GM23338 (cell line): ENCODE results near the gene LRRC8E. TPM values are rescaled to one million over a fixed set of nuclear protein-coding genes. Genes with fewer than 3 reads are reported as not detected.

Experiments used
- ATAC-seq: fragments of 200-7000 bp; cut with Tn5 transposase; 3 replicates; pipeline ENCODE4 v1.9.1; 2020
- DNase-seq: peaks from one replicate; pipeline ENCODE4 v3.0.0-alpha.2; 2015; ENCODE audit warnings: low spot score
- H2AFZ ChIP-seq: fragments of 200-600 bp; sonication (generic); 2 replicates; pipeline ENCODE4 v1.8.0; 2016; ENCODE audit warnings: antibody characterized with exemption, mild to moderate bottlenecking, moderate library complexity
- H3F3A ChIP-seq: fragments of 200-600 bp; sonication (generic); replicated peaks from 2 replicates; pipeline ENCODE4 v1.8.0; 2017; ENCODE audit warnings: antibody characterized with exemption, mixed run types, low read depth
- H3K27ac ChIP-seq: fragments of 200-600 bp; sonication (generic); 2 replicates; pipeline ENCODE4 v1.6.1; 2016; ENCODE audit warnings: low read depth
- H3K27me3 ChIP-seq: fragments of 200-600 bp; sonication (generic); 2 replicates; pipeline ENCODE4 v1.8.0; 2016; ENCODE audit warnings: mild to moderate bottlenecking, mixed run types, moderate library complexity; ENCODE audit not compliant: insufficient read depth
- H3K36me3 ChIP-seq: fragments of 200-600 bp; sonication (generic); 2 replicates; pipeline ENCODE4 v1.8.0; 2016; ENCODE audit warnings: mild to moderate bottlenecking; ENCODE audit not compliant: insufficient read depth
- H3K4me1 ChIP-seq: fragments of 200-600 bp; sonication (generic); 2 replicates; pipeline ENCODE4 v1.8.0; 2016; ENCODE audit warnings: mild to moderate bottlenecking, moderate library complexity; ENCODE audit not compliant: insufficient read depth
- H3K4me2 ChIP-seq: fragments of 200-600 bp; sonication (generic); 2 replicates; pipeline ENCODE4 v1.7.1; 2017; ENCODE audit warnings: mixed run types
- H3K4me3 ChIP-seq: fragments of 200-600 bp; sonication (generic); 2 replicates; pipeline ENCODE4 v1.6.1; 2016; ENCODE audit warnings: mixed run types
- H3K79me2 ChIP-seq: fragments of 200-600 bp; sonication (generic); replicated peaks from 2 replicates; pipeline ENCODE4 v1.8.0; 2017; ENCODE audit warnings: mild to moderate bottlenecking; ENCODE audit not compliant: insufficient read depth
- H3K9me2 ChIP-seq: fragments of 200-600 bp; sonication (generic); 2 replicates; pipeline ENCODE4 v1.8.0; 2017; ENCODE audit not compliant: insufficient read depth
- H4K20me1 ChIP-seq: fragments of 200-600 bp; sonication (generic); replicated peaks from 2 replicates; pipeline ENCODE4 v1.8.0; 2017; ENCODE audit warnings: mild to moderate bottlenecking; ENCODE audit not compliant: insufficient read depth
- H3K27ac Mint-ChIP-seq: 2 replicates; pipeline ENCODE4 v1.8.0; 2020; ENCODE audit warnings: inconsistent platforms, mild to moderate bottlenecking, moderate library complexity, mixed read lengths
- H3K27me3 Mint-ChIP-seq: 3 replicates; pipeline ENCODE4 v1.8.0; 2022; ENCODE audit warnings: low read depth, mild to moderate bottlenecking, moderate library complexity, mixed read lengths, inconsistent platforms; ENCODE audit not compliant: insufficient read depth, poor library complexity
- H3K36me3 Mint-ChIP-seq: 3 replicates; pipeline ENCODE4 v1.8.0; 2021; ENCODE audit warnings: low read depth, mild to moderate bottlenecking, inconsistent platforms, moderate library complexity, mixed read lengths
- H3K4me1 Mint-ChIP-seq: 3 replicates; pipeline ENCODE4 v1.8.0; 2020; ENCODE audit warnings: mild to moderate bottlenecking, inconsistent platforms, mixed read lengths
- H3K4me3 Mint-ChIP-seq: 3 replicates; pipeline ENCODE4 v1.8.0; 2021; ENCODE audit warnings: moderate library complexity, mild to moderate bottlenecking, inconsistent platforms, mixed read lengths
- H3K9me3 Mint-ChIP-seq: 3 replicates; pipeline ENCODE4 v1.8.0; 2020; ENCODE audit warnings: moderate library complexity, mild to moderate bottlenecking, inconsistent platforms, mixed read lengths
- EZH2 ChIP-seq: fragments of 200-600 bp; sonication (generic); IDR thresholded peaks from one replicate; pipeline ENCODE4 v1.8.0; 2017; ENCODE audit warnings: antibody characterized with exemption, mild to moderate bottlenecking, low read depth; ENCODE audit not compliant: unreplicated experiment
- POLR2AphosphoS5 ChIP-seq: IDR thresholded peaks from 2 replicates; pipeline ENCODE4 v1.6.1; 2016; ENCODE audit warnings: antibody characterized with exemption, low read depth
- polyA plus RNA-seq: library from polyadenylated mRNA; unstranded; fragments of >200 nt; fragmentation: Nextera tagmentation; extraction: Ambion mirVana; gene quantifications from 2 replicates; pipeline ENCODE4 v1.2.1, GENCODE V29; 2016
- total RNA-seq: library from RNA; depleted of rRNA; stranded (reverse); fragments of >200 nt; shearing (Covaris generic); gene quantifications from 2 replicates; pipeline ENCODE4 v1.2.3, GENCODE V29; 2014
- TF ChIP-seq, protein P1 (sequence below): IDR thresholded peaks from one replicate; pipeline ENCODE4 v1.6.1; 2018; ENCODE audit warnings: antibody characterized with exemption; ENCODE audit not compliant: unreplicated experiment
- TF ChIP-seq, protein P2 (sequence below): IDR thresholded peaks from 2 replicates; pipeline ENCODE4 v1.6.1; 2016; ENCODE audit warnings: antibody characterized with exemption
- TF ChIP-seq, protein P3 (sequence below), 2 experiments: fragments of 200-600 bp in 1 of 2; sonication (generic) in 1 of 2; conservative IDR thresholded peaks; 2 replicates each; pipeline versions ENCODE4 v1.5.1 to v1.6.1; 2016 to 2017; ENCODE audit warnings: antibody characterized with exemption in 2 of 2, low read depth in 2 of 2, mild to moderate bottlenecking in 2 of 2, moderate library complexity in 1 of 2

The LRRC8E gene
- total and polyA plus RNA-seq, 2 experiments from 2014 or later: 0.29 to 4.8 TPM

DNA sequence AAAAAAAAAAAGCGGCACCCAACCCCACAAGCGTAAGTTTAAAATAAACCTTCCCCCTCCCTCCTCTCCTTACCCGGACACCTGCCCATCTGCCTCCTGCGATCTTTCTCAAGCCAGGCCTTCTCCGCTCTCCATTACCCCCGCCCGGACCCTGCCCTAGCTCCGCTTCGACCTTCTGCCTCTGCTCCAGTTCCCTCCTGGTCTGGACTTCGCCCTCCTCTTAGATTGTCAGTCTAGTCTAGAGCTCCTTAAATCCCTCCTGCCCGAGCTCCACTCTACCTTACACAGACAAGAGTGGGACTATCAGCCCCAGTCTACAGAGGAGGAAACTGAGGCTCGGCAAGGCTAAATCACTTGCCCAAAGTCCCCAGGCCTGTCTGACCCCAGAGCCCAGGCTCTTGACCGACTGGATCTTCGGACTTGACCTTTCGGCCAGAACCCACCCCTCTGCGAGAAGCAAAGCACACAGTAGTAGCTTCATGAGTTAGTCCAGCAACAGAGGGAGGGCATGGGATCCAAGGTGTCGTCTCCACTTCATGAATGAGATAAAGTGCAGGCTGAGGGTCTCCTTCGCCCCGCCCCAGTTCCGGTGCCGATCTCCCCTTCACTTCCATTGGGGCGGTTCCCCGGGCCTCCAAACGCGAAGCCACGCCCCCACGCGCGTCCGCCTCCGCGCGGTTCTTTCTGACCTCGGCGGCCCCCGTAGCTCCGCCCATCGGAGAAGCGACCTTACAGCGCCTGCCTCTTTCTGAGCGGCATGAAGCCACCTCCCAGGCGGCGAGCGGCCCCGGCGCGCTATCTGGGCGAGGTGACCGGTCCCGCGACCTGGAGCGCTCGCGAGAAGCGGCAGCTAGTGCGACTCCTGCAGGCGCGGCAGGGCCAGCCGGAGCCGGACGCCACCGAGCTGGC is 31.6 kb downstream of the LRRC8E start, which contains the start of gene SNAPC2:
Gene SNAPC2 (plus strand): TSS at position 729 of the 909 bp plus-strand sequence. CDS start 29 bp downstream, at position 758.
- Histone ChIP-seq H4K20me1 (peaks cover 9% of the 10 kb centered on the region; the same call in 1 of the 2 replicates), H3K36me3 (no peaks in the 10 kb centered on the region), H3K4me1 (no peaks in the 10 kb centered on the region; the same call in 1 of the 2 replicates), H3K27me3 (peaks cover 44% of the 10 kb centered on the region), H3K79me2 (no peaks in the 10 kb centered on the region), H3K4me3 (peak within 1 kb of the TSS; percentile 86), H2AFZ (peak within 1 kb of the TSS; percentile 90; the same call in 1 of the 2 replicates), H3F3A (peaks cover 29% of the 10 kb centered on the region), H3K4me2 (peak within 1 kb of the TSS; percentile 91), H3K27ac (peak within 1 kb of the TSS; percentile 69; the same call in 1 of the 2 replicates), H3K9me2 (no peaks in the 10 kb centered on the region)
- peaks cover 10% of the 10 kb centered on the region; the same call in 1 of the 3 replicates for H3K36me3 Mint-ChIP-seq
- ATAC-seq: peak; percentile 25
- H3K27ac Mint-ChIP-seq: peak within 1 kb of the TSS; percentile 88
- peak within 1 kb of the TSS; percentile 74 for H3K4me3 Mint-ChIP-seq
- peaks cover 15% of the 10 kb centered on the region for H3K4me1 Mint-ChIP-seq
- TF ChIP-seq EZH2 (no peak), POLR2AphosphoS5 (peak; percentile 88)
- TF ChIP-seq, protein P1, sequence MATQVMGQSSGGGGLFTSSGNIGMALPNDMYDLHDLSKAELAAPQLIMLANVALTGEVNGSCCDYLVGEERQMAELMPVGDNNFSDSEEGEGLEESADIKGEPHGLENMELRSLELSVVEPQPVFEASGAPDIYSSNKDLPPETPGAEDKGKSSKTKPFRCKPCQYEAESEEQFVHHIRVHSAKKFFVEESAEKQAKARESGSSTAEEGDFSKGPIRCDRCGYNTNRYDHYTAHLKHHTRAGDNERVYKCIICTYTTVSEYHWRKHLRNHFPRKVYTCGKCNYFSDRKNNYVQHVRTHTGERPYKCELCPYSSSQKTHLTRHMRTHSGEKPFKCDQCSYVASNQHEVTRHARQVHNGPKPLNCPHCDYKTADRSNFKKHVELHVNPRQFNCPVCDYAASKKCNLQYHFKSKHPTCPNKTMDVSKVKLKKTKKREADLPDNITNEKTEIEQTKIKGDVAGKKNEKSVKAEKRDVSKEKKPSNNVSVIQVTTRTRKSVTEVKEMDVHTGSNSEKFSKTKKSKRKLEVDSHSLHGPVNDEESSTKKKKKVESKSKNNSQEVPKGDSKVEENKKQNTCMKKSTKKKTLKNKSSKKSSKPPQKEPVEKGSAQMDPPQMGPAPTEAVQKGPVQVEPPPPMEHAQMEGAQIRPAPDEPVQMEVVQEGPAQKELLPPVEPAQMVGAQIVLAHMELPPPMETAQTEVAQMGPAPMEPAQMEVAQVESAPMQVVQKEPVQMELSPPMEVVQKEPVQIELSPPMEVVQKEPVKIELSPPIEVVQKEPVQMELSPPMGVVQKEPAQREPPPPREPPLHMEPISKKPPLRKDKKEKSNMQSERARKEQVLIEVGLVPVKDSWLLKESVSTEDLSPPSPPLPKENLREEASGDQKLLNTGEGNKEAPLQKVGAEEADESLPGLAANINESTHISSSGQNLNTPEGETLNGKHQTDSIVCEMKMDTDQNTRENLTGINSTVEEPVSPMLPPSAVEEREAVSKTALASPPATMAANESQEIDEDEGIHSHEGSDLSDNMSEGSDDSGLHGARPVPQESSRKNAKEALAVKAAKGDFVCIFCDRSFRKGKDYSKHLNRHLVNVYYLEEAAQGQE: no peak
- TF ChIP-seq, protein P2, sequence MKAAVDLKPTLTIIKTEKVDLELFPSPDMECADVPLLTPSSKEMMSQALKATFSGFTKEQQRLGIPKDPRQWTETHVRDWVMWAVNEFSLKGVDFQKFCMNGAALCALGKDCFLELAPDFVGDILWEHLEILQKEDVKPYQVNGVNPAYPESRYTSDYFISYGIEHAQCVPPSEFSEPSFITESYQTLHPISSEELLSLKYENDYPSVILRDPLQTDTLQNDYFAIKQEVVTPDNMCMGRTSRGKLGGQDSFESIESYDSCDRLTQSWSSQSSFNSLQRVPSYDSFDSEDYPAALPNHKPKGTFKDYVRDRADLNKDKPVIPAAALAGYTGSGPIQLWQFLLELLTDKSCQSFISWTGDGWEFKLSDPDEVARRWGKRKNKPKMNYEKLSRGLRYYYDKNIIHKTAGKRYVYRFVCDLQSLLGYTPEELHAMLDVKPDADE: peak; percentile 61; the same call in 1 of the 2 replicates
- TF ChIP-seq, protein P3, sequence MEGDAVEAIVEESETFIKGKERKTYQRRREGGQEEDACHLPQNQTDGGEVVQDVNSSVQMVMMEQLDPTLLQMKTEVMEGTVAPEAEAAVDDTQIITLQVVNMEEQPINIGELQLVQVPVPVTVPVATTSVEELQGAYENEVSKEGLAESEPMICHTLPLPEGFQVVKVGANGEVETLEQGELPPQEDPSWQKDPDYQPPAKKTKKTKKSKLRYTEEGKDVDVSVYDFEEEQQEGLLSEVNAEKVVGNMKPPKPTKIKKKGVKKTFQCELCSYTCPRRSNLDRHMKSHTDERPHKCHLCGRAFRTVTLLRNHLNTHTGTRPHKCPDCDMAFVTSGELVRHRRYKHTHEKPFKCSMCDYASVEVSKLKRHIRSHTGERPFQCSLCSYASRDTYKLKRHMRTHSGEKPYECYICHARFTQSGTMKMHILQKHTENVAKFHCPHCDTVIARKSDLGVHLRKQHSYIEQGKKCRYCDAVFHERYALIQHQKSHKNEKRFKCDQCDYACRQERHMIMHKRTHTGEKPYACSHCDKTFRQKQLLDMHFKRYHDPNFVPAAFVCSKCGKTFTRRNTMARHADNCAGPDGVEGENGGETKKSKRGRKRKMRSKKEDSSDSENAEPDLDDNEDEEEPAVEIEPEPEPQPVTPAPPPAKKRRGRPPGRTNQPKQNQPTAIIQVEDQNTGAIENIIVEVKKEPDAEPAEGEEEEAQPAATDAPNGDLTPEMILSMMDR (conservative IDR thresholded peaks at IDR 0.05; ENCODE audit: low read depth in 2 of 2): no peak
- H3K9me3 Mint-ChIP-seq: peaks cover 2% of the 10 kb centered on the region; the same call in 1 of the 3 replicates
- DNase-seq: peak; percentile 97
- peaks cover 49% of the 10 kb centered on the region for H3K27me3 Mint-ChIP-seq
